ENCODE results near the gene MACROD2. TPM values are rescaled to one million over a fixed set of nuclear protein-coding genes. Genes with fewer than 3 reads are reported as not detected.
A peak's percentile ranks its signal among the peaks of the same experiment; 100 is the strongest.
"Not testable (repeated sequence)": the region's sequence is repeated elsewhere in the genome, so short reads cannot be mapped to it uniquely, and the experiment has no call there.

Gene MACROD2
- total RNA-seq, 1 donor from 2014 or later = 0.23 TPM

- no peak for DNase-seq (ENCODE audit: low read depth)
- no peak for TF ChIP-seq CTCF (conservative IDR thresholded peaks at IDR 0.05; ENCODE audit: low read depth, low read length)
Measured at GRCh38 chr20:14996883-14997672, 1001.8 kb downstream of the MACROD2 start.

DNA sequence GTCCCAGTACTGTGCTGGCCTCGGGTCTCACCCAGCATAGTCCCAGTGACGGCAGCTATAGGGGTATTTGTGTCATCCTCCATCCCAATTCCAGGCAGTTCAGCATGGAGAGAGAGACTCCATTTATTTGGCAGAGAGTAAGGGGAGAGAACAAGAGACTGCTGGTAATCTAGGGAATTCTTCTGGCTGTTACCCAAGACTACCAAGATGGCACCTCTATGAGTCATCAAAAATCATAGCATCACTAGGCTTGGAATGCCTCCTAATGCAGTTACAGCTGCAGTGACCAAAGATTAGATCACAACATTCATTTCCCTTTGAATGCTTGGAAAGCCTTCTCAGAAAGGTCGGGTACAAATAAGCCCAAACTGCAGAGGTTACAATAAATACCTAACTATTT, 1002.5 kb downstream of the MACROD2 start:
- DNase-seq (ENCODE audit: low read depth) = peak; percentile 78
- TF ChIP-seq CTCF (conservative IDR thresholded peaks at IDR 0.05; ENCODE audit: low read depth, low read length) = no peak
- H3K4me3 ChIP-seq (ENCODE audit: low read depth, low read length) = no peak overlapping the region

More at GRCh38 chr20:14996883-14997672, 1001.8 kb downstream of the MACROD2 start:
- H3K4me3 ChIP-seq (ENCODE audit: low read depth, low read length) = no peak overlapping the region

DNA sequence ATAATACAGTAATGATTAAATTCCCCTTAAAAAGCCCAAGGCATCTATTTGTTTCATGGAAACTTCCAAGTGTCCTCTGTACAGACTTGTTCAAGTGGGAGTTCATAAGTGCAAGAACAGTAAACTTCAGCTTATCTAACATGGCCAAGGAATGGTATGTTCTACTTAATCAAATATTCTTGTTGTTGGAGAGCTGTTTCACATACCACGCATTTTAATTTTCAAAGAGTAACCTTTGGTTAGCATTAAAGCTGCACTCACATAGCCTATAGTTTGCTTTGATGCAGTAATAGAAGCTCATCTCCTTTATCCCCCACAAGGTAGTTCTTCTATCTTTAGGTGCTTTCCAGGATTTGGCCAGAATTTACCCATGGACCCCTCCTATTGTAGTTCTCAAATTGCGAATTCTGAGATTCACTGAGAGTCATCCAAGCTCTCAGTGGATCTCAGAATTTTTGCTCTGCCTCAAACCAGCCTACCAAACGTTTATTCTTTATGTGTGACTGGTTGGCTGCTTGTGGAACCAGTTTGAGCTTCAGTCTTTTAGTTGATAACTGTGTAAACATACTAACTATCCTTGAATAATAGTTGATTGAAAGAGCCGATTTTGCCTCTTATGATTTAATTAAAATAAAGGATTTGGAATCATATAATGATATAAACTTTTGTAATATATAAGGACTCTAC, 1010.1 kb downstream of the MACROD2 start:
- no peak overlapping the region for H3K4me3 ChIP-seq (ENCODE audit: low read depth, low read length)
- no peak for DNase-seq (ENCODE audit: low read depth)
- no peak for TF ChIP-seq CTCF (conservative IDR thresholded peaks at IDR 0.05; ENCODE audit: low read depth, low read length)

GRCh38 chr20:15011631-15012030, 1016.3 kb downstream of the MACROD2 start:
- H3K4me3 ChIP-seq (ENCODE audit: low read depth, low read length) = no peak overlapping the region
- no peak for DNase-seq (ENCODE audit: low read depth)
- TF ChIP-seq CTCF (conservative IDR thresholded peaks at IDR 0.05; ENCODE audit: low read depth, low read length) = no peak

DNA sequence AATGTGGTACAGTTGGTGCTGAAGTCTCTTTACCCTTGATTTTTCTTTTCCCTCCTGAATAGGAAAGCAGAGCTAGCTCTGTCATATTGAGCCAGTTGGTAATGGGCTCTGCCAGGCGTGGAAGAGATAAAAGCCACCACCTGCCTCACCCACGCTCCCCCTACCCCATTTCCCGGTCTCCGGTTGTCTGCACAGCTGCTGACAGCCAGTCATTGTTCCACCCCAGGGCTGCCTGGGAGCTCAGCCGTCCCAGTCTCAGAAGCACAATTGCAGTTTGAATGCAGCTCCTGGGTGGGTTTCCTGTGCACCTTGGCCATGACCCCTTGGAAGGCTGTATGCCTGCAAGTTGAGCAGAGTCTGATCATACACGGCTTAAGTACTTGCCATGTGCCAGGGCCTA, 1017.2 kb downstream of the MACROD2 start:
- no peak for TF ChIP-seq CTCF (conservative IDR thresholded peaks at IDR 0.05; ENCODE audit: low read depth, low read length)
- no peak overlapping the region for H3K4me3 ChIP-seq (ENCODE audit: low read depth, low read length)
- no peak for DNase-seq (ENCODE audit: low read depth)

DNA sequence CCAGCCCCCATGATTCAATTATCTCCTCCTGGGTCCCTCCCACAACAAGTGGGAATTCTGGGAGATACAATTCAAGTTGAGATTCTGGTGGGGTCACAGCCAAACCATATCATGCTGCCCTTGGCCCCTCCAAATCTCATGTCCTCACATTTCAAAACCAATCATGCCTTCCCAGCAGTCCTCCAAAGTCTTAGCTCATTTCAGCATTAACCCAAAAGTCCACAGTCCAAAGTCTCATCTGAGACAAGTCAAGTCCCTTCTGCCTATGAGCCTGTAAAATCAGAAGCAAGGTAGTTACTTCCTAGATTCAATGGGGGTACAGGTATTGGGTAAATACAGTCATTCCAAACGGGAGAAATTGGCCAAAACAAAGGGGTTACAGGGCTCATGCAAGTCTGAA, 1021.6 kb downstream of the MACROD2 start:
- not testable (repeated sequence) for H3K4me3 ChIP-seq (ENCODE audit: low read depth, low read length); DNase-seq (ENCODE audit: low read depth)

- H3K4me3 ChIP-seq (ENCODE audit: low read depth, low read length) = no peak overlapping the region
- TF ChIP-seq CTCF (conservative IDR thresholded peaks at IDR 0.05; ENCODE audit: low read depth, low read length) = no peak
- no peak for DNase-seq (ENCODE audit: low read depth)
Measured at GRCh38 chr20:15018966-15019365, 1023.6 kb downstream of the MACROD2 start.

Measured in epithelial cell of proximal tubule (primary cell).